BE2C (cell line): ENCODE data around the gene FHOD3.

ENCODE experiments used
- DNase-seq: peaks from one replicate; pipeline ENCODE4 v3.0.0-alpha.2; 2020
- H3K27me3 ChIP-seq: fragments of 250-450 bp; sonication (Bioruptor Pico); 2 replicates; pipeline ENCODE4 v1.5.1; 2020; ENCODE audit warnings: mild to moderate bottlenecking
- H3K36me3 ChIP-seq: fragments of 250-450 bp; sonication (Bioruptor Pico); 2 replicates; pipeline ENCODE4 v1.5.1; 2020; ENCODE audit warnings: mild to moderate bottlenecking
- H3K4me1 ChIP-seq: fragments of 250-450 bp; sonication (Bioruptor Pico); 2 replicates; pipeline ENCODE4 v1.5.1; 2020
- H3K4me3 ChIP-seq: 2 replicates; pipeline ENCODE4 v1.5.1; 2011; ENCODE audit warnings: low read depth, low read length
- H3K9me3 ChIP-seq: fragments of 250-450 bp; sonication (Bioruptor Pico); 2 replicates; pipeline ENCODE4 v1.5.1; 2020
- CTCF ChIP-seq: IDR thresholded peaks from 2 replicates; pipeline ENCODE4 v1.5.1; 2012; ENCODE audit warnings: mild to moderate bottlenecking, low read depth, low read length

The FHOD3 gene

GRCh38 chr18:36488131-36488530, 190.6 kb downstream of the FHOD3 start:
- Histone ChIP-seq H3K4me1 (no peaks in the 10 kb centered on the region), H3K9me3 (no peaks in the 10 kb centered on the region), H3K4me3 (no peak overlapping the region), H3K36me3 (no peaks in the 10 kb centered on the region), H3K27me3 (no peaks in the 10 kb centered on the region)
- no peak for DNase-seq
- no peak for TF ChIP-seq CTCF

- Histone ChIP-seq H3K36me3 (no peaks in the 10 kb centered on the region), H3K4me3 (no peak overlapping the region), H3K9me3 (no peaks in the 10 kb centered on the region), H3K27me3 (no peaks in the 10 kb centered on the region), H3K4me1 (no peaks in the 10 kb centered on the region)
- TF ChIP-seq CTCF, result no peak
- peak; percentile 22 for DNase-seq
These were observed 193.4 kb downstream of the FHOD3 start for GRCh38 chr18:36490897-36491296.

- TF ChIP-seq CTCF, result no peak
- Histone ChIP-seq H3K36me3 (no peaks in the 10 kb centered on the region), H3K9me3 (no peaks in the 10 kb centered on the region), H3K27me3 (no peaks in the 10 kb centered on the region), H3K4me1 (no peaks in the 10 kb centered on the region), H3K4me3 (no peak overlapping the region)
- no peak for DNase-seq
These were observed 195.3 kb downstream of the FHOD3 start for GRCh38 chr18:36492604-36493329.

GRCh38 chr18:36493349-36494159, 196.0 kb downstream of the FHOD3 start:
- no peaks in the 10 kb centered on the region for H3K4me1 ChIP-seq
- TF ChIP-seq CTCF, result no peak
- no peaks in the 10 kb centered on the region for H3K27me3 ChIP-seq
- H3K36me3 ChIP-seq, result no peaks in the 10 kb centered on the region
- no peaks in the 10 kb centered on the region for H3K9me3 ChIP-seq
- no peak overlapping the region for H3K4me3 ChIP-seq
- no peak for DNase-seq

- DNase-seq, result no peak
- Histone ChIP-seq H3K4me1 (no peaks in the 10 kb centered on the region), H3K36me3 (no peaks in the 10 kb centered on the region), H3K27me3 (no peaks in the 10 kb centered on the region), H3K4me3 (no peak overlapping the region), H3K9me3 (no peaks in the 10 kb centered on the region)
- TF ChIP-seq CTCF, result no peak
These were observed 196.6 kb downstream of the FHOD3 start for GRCh38 chr18:36494160-36494437.

GRCh38 chr18:36496022-36496421, 198.5 kb downstream of the FHOD3 start:
- H3K4me3 ChIP-seq, result no peak overlapping the region
- no peak for DNase-seq

More at GRCh38 chr18:36496022-36496421, 198.5 kb downstream of the FHOD3 start:
- Histone ChIP-seq H3K36me3 (no peaks in the 10 kb centered on the region), H3K27me3 (no peaks in the 10 kb centered on the region), H3K4me1 (no peaks in the 10 kb centered on the region), H3K9me3 (no peaks in the 10 kb centered on the region)
- TF ChIP-seq CTCF, result no peak
